GM12873 (cell line): ENCODE results near the gene TUBGCP6.

ENCODE experiments used
- CTCF ChIP-seq: IDR thresholded peaks from 2 replicates; pipeline ENCODE4 v1.5.1; 2012; ENCODE audit warnings: low read depth, mild to moderate bottlenecking, moderate library complexity, low read length, control low read depth; ENCODE audit not compliant: insufficient read depth; ENCODE audit errors: missing control alignments

The TUBGCP6 gene

GRCh38 chr22:50282361-50283155, 37.7 kb upstream of the TUBGCP6 start:
- TF ChIP-seq CTCF, result no peak

GRCh38 chr22:50281957-50282356, 37.1 kb upstream of the TUBGCP6 start:
- TF ChIP-seq CTCF, result no peak

- TF ChIP-seq CTCF, result no peak
Observed at GRCh38 chr22:50281384-50281760, 36.5 kb upstream of the TUBGCP6 start.

- TF ChIP-seq CTCF, result no peak
Observed at GRCh38 chr22:50280708-50281383, 36.0 kb upstream of the TUBGCP6 start.

GRCh38 chr22:50280022-50280707, 35.3 kb upstream of the TUBGCP6 start:
- no peak for TF ChIP-seq CTCF

- TF ChIP-seq CTCF, result no peak
Observed at GRCh38 chr22:50278956-50279619, 34.3 kb upstream of the TUBGCP6 start.

GRCh38 chr22:50278461-50278860, 33.6 kb upstream of the TUBGCP6 start:
- TF ChIP-seq CTCF, result no peak
